Colonic mucosa (tissue), 4 donors: ENCODE data around the gene BRPF3. TPM values are rescaled to one million over a fixed set of nuclear protein-coding genes. Genes with fewer than 3 reads are reported as not detected.

Experiments used
- DNase-seq: peaks from one replicate; pipeline ENCODE4 v3.0.0-alpha.2; 2020
- H3K27ac ChIP-seq: fragments of 200-600 bp; one replicate; pipeline ENCODE4 v1.8.0; 2021
- H3K27me3 ChIP-seq: fragments of 200-600 bp; one replicate; pipeline ENCODE4 v1.8.0; 2021
- H3K36me3 ChIP-seq: fragments of 200-600 bp; one replicate; pipeline ENCODE4 v1.8.0; 2021
- H3K4me1 ChIP-seq: fragments of 200-600 bp; one replicate; pipeline ENCODE4 v1.8.0; 2021; ENCODE audit warnings: mild to moderate bottlenecking
- H3K4me3 ChIP-seq: fragments of 200-600 bp; one replicate; pipeline ENCODE4 v1.8.0; 2021
- H3K9ac ChIP-seq, 2 donors: one replicate each; pipeline ENCODE4 v1.7.0; 2013; ENCODE audit warnings: control low read depth in 2 of 2, low read depth in 2 of 2, low read length in 2 of 2
- H3K9me3 ChIP-seq: fragments of 200-600 bp; one replicate; pipeline ENCODE4 v1.8.0; 2021
- intact Hi-C: fragments of 100-400 bp; cut with DNase I; formaldehyde crosslinking; loops from one replicate; pipeline ENCODE4 v1.14.1; 2022
- total RNA-seq, 2 donors: library from RNA; stranded (reverse); fragmentation: NEBNext Ultra II Directional in 1 of 2; extraction: Animal tissue kit (Norgen Biotek cat#: 25700) in 1 of 2; gene quantifications; one replicate each; pipeline ENCODE4 v1.2.1, GENCODE V29; 2021
- TF ChIP-seq, protein P1 (sequence below): fragments of 200-600 bp; IDR thresholded peaks from one replicate; pipeline ENCODE4 v1.8.0; 2022; ENCODE audit warnings: antibody characterized with exemption, mild to moderate bottlenecking
- donor health status: healthy.
- donor health status: DM: no; HTN: no; CAD: no.
- donor health status: DM: no; HTN: no; CAD: no.

BRPF3 gene
- total RNA-seq, 2 donors from 2014 or later, result 61.3 to 68.2 TPM

DNA sequence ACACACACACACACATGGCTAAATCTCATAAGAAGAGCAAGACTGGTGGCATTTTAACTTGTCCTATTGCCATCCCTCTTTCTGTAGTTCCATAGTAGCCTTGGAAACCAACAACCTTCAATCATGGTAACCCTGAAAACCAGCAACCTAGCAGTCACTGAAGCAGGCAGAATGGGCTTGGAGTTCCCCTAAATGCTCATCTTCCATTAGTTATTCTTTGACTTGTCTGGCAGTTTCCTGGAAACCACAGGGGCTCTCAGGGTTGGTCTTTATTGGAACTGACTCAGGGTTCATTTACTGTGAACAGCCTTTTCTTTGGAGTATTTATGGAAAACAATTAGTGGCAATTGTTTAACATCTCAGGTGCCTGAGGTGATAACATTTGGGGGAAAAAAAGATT, 19.4 kb upstream of the BRPF3 start:
- H3K4me1 ChIP-seq, result no peaks in the 10 kb centered on the region
- no peak overlapping the region for H3K27ac ChIP-seq
- H3K27me3 ChIP-seq, result no peaks in the 10 kb centered on the region
- H3K9me3 ChIP-seq, result no peaks in the 10 kb centered on the region
- no peak overlapping the region for H3K4me3 ChIP-seq
- intact Hi-C loops, result no loop called here
- H3K9ac ChIP-seq, result no peak overlapping the region
- TF ChIP-seq, protein P1, sequence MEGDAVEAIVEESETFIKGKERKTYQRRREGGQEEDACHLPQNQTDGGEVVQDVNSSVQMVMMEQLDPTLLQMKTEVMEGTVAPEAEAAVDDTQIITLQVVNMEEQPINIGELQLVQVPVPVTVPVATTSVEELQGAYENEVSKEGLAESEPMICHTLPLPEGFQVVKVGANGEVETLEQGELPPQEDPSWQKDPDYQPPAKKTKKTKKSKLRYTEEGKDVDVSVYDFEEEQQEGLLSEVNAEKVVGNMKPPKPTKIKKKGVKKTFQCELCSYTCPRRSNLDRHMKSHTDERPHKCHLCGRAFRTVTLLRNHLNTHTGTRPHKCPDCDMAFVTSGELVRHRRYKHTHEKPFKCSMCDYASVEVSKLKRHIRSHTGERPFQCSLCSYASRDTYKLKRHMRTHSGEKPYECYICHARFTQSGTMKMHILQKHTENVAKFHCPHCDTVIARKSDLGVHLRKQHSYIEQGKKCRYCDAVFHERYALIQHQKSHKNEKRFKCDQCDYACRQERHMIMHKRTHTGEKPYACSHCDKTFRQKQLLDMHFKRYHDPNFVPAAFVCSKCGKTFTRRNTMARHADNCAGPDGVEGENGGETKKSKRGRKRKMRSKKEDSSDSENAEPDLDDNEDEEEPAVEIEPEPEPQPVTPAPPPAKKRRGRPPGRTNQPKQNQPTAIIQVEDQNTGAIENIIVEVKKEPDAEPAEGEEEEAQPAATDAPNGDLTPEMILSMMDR, result no peak
- no peak for DNase-seq
- H3K36me3 ChIP-seq, result no peaks in the 10 kb centered on the region

DNA sequence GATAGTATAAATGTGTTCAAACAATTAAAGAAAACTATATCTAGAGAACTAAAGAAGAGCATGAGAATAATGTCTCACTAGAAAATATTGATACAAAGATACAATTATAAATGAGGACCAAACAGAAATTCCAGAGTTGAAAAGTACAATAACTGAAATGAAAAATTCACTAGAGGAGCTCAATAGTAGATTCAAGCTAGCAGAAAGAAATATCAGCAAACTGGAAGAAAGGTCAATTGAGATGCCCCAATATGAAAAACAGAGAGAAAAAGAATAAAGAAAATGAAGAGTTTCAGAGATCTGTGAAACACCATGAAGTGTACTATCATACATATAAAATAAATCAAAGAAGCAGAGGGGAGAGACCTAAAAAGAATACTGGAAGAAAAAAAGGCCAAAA, 18.0 kb upstream of the BRPF3 start:
- no peaks in the 10 kb centered on the region for H3K9me3 ChIP-seq
- H3K27ac ChIP-seq, result no peak overlapping the region
- no peaks in the 10 kb centered on the region for H3K27me3 ChIP-seq
- TF ChIP-seq, protein P1, result no peak
- H3K4me3 ChIP-seq, result no peak overlapping the region
- H3K36me3 ChIP-seq, result no peaks in the 10 kb centered on the region
- intact Hi-C loops, result no loop called here
- H3K9ac ChIP-seq, result no peak overlapping the region
- no peaks in the 10 kb centered on the region for H3K4me1 ChIP-seq
- DNase-seq, result no peak

DNA sequence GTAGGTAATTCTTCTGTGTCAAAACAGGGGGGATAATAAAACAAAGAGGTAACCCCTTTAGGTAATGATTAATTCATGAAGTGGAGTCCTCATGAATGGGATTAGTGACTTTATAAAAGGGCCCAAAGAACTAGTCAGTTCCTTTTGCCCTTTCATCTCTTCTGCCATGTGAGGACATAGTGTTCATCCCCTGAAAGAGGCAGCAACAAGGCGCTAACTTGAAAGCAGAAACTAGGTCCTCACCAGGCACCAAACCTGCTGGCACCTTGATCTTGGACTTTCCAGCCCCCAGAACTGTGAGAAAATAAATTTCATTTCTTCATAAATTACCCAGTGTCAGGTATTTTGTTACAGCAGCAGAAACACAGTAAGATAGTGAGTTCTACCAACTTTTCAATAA, 16.4 kb upstream of the BRPF3 start:
- H3K36me3 ChIP-seq, result no peaks in the 10 kb centered on the region
- H3K27ac ChIP-seq, result no peak overlapping the region
- intact Hi-C loops, result no loop called here
- no peaks in the 10 kb centered on the region for H3K9me3 ChIP-seq
- no peaks in the 10 kb centered on the region for H3K4me1 ChIP-seq
- H3K9ac ChIP-seq, result no peak overlapping the region
- TF ChIP-seq, protein P1, result no peak
- H3K4me3 ChIP-seq, result no peak overlapping the region
- no peak for DNase-seq
- H3K27me3 ChIP-seq, result no peaks in the 10 kb centered on the region

DNA sequence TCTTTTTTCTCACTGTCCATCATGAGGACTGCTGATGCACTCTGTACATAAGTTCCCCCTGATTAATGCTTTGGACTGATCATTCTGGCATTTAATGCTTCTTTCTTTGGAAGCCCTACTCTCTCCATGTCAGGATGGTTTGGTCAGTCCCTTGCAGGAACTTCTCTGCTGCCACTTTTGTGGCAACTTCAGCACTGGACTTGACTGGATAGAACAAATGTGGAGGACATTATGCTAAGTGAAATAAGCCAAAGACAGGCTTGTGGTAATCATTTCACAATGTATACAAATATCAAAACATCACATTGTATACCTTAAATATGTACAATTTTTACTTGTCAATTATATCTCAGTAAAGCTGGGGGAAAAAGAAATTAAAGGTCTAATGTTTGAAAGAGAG, 12.2 kb upstream of the BRPF3 start:
- no peak for DNase-seq
- no peaks in the 10 kb centered on the region for H3K27me3 ChIP-seq
- H3K9me3 ChIP-seq, result no peaks in the 10 kb centered on the region
- H3K36me3 ChIP-seq, result no peaks in the 10 kb centered on the region
- H3K4me1 ChIP-seq, result no peaks in the 10 kb centered on the region
- intact Hi-C loops, result no loop called here
- H3K9ac ChIP-seq, result no peak overlapping the region
- TF ChIP-seq, protein P1, result no peak
- no peak overlapping the region for H3K27ac ChIP-seq
- no peak overlapping the region for H3K4me3 ChIP-seq

DNA sequence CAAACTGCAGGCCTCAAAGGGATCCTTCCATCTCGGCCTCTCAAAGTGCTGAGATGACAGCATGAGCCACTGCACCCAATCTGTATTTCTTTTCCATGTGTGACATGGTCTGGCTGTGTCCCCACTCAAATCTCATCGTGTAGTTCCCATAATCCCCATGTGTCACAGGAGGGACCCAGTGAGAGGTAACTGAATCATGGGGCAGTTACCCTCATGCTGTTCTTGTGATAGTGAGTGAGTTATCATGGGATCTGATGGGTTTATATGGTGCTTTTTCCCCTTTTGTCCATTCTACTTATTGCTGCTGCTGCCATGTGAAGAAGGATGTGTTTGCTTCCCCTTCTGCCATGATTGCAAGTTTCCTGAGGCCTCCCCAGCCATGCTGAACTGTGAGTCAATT, 10.3 kb upstream of the BRPF3 start:
- intact Hi-C loops, result no loop called here
- Histone ChIP-seq H3K9ac (no peak overlapping the region), H3K27me3 (no peaks in the 10 kb centered on the region), H3K36me3 (no peaks in the 10 kb centered on the region), H3K27ac (no peak overlapping the region), H3K4me1 (no peaks in the 10 kb centered on the region), H3K4me3 (no peak overlapping the region), H3K9me3 (no peaks in the 10 kb centered on the region)
- TF ChIP-seq, protein P1, result no peak
- DNase-seq, result no peak

DNA sequence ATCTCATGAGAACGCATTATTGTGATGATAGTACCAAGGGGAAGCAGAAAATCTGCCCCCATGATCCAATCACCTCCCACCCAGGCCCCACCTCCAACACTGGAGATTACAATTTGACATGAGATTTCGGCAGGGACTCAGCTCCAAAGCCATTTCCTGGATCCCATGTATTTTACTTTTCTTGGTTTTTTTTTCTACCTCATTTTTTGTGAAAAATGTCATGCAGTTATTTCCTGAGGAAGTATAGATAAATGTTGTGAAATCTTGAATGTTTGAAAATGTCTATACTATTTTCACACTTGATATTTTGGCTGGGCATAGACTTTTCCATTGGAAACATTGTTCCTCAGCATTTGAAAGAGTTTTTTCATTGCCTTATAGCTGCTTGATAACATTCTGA, 9.1 kb upstream of the BRPF3 start:
- Histone ChIP-seq H3K4me1 (no peaks in the 10 kb centered on the region), H3K27ac (no peak overlapping the region), H3K36me3 (no peaks in the 10 kb centered on the region), H3K4me3 (no peak overlapping the region), H3K27me3 (no peaks in the 10 kb centered on the region), H3K9me3 (no peaks in the 10 kb centered on the region), H3K9ac (no peak overlapping the region)
- TF ChIP-seq, protein P1, result no peak
- intact Hi-C loops, result no loop called here
- no peak for DNase-seq
